GM12864 (cell line): Measurements from ENCODE around the gene SIPA1L2.

Experiments used
- DNase-seq: peaks from one replicate; pipeline ENCODE4 v3.0.0-alpha.2; 2011; ENCODE audit warnings: low read depth
- H3K4me3 ChIP-seq: 2 replicates; pipeline ENCODE4 v1.5.1; 2011; ENCODE audit warnings: mild to moderate bottlenecking, low read depth, low read length, control low read depth
- TF ChIP-seq, protein P1 (sequence below): IDR thresholded peaks from 2 replicates; pipeline ENCODE4 v1.5.1; 2011; ENCODE audit warnings: low read depth, mild to moderate bottlenecking, moderate library complexity, low read length, control low read depth, inconsistent platforms; ENCODE audit errors: missing control alignments

SIPA1L2 gene

DNA sequence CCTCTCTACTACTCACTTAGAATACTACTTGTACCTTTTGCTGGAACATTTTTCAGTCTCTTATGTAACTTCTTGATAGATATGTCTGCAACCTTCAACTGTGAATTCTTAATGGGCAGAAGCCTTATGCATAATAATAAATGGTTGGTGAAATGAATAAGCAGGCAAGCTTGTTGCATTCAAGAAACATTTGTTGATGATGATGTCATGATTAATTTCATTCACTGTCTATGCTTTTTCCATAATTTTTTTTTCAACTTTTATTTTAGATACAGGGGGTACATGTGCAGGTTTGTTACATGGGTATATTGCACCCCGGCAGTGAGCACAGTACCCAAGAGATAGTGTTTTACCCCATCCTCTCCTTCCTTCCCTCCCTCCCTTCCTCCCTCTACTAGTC, 48.0 kb downstream of the SIPA1L2 start:
- no peak for DNase-seq
- no peak overlapping the region for H3K4me3 ChIP-seq
- TF ChIP-seq, protein P1, sequence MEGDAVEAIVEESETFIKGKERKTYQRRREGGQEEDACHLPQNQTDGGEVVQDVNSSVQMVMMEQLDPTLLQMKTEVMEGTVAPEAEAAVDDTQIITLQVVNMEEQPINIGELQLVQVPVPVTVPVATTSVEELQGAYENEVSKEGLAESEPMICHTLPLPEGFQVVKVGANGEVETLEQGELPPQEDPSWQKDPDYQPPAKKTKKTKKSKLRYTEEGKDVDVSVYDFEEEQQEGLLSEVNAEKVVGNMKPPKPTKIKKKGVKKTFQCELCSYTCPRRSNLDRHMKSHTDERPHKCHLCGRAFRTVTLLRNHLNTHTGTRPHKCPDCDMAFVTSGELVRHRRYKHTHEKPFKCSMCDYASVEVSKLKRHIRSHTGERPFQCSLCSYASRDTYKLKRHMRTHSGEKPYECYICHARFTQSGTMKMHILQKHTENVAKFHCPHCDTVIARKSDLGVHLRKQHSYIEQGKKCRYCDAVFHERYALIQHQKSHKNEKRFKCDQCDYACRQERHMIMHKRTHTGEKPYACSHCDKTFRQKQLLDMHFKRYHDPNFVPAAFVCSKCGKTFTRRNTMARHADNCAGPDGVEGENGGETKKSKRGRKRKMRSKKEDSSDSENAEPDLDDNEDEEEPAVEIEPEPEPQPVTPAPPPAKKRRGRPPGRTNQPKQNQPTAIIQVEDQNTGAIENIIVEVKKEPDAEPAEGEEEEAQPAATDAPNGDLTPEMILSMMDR: no peak
